HEK293 (cell line): ENCODE results near the gene ARHGAP42.

Source experiments
- GLI2 ChIP-seq: fragments of 450-650 bp; formaldehyde crosslinking; IDR thresholded peaks from 2 replicates; pipeline ENCODE4; 2017; ENCODE audit warnings: missing biosample characterization, missing genetic modification characterization, low read depth, borderline replicate concordance
- GLIS1 ChIP-seq: fragments of 450-650 bp; formaldehyde crosslinking; IDR thresholded peaks from 2 replicates; pipeline ENCODE4 v1.5.1; 2016; ENCODE audit warnings: missing biosample characterization, missing genetic modification characterization
- GLIS2 ChIP-seq: fragments of 450-650 bp; formaldehyde crosslinking; IDR thresholded peaks from 2 replicates; pipeline ENCODE4 v1.5.1; 2016; ENCODE audit warnings: missing biosample characterization, missing genetic modification characterization
- HOXD13 ChIP-seq: sonication (generic); formaldehyde crosslinking; IDR thresholded peaks from 2 replicates; pipeline ENCODE4 v1.8.0; 2022; ENCODE audit warnings: missing genetic modification reagents, borderline replicate concordance
- KLF8 ChIP-seq: fragments of 450-650 bp; formaldehyde crosslinking; IDR thresholded peaks from 2 replicates; pipeline ENCODE4 v1.5.1; 2016; ENCODE audit warnings: missing biosample characterization, missing genetic modification characterization
- PRDM1 ChIP-seq: fragments of 450-650 bp; formaldehyde crosslinking; IDR thresholded peaks from 2 replicates; pipeline ENCODE4; 2016; ENCODE audit warnings: missing biosample characterization, missing genetic modification characterization
- REST ChIP-seq: fragments of 450-650 bp; formaldehyde crosslinking; IDR thresholded peaks from 2 replicates; pipeline ENCODE4 v1.5.1; 2016; ENCODE audit warnings: missing biosample characterization, missing genetic modification characterization
- SP2 ChIP-seq: fragments of 450-650 bp; formaldehyde crosslinking; IDR thresholded peaks from 2 replicates; pipeline ENCODE4 v1.5.1; 2016; ENCODE audit warnings: missing biosample characterization, missing genetic modification characterization
- TRIM28 ChIP-seq: IDR thresholded peaks from 2 replicates; pipeline ENCODE4 v1.6.1; 2011; ENCODE audit warnings: low read length, control low read depth, borderline replicate concordance
- ZFP37 ChIP-seq: fragments of 450-650 bp; formaldehyde crosslinking; IDR thresholded peaks from 2 replicates; pipeline ENCODE4 v1.5.1; 2016; ENCODE audit warnings: missing biosample characterization, missing genetic modification characterization
- ZFP69B ChIP-seq: fragments of 450-650 bp; formaldehyde crosslinking; IDR thresholded peaks from 2 replicates; pipeline ENCODE4 v1.5.1; 2016; ENCODE audit warnings: missing biosample characterization, missing genetic modification characterization
- ZNF155 ChIP-seq: fragments of 450-650 bp; formaldehyde crosslinking; IDR thresholded peaks from 2 replicates; pipeline ENCODE4 v1.5.1; 2016; ENCODE audit warnings: missing biosample characterization, missing genetic modification characterization
- ZNF202 ChIP-seq: fragments of 450-650 bp; formaldehyde crosslinking; IDR thresholded peaks from 2 replicates; pipeline ENCODE4 v1.5.1; 2016; ENCODE audit warnings: missing biosample characterization, missing genetic modification characterization, borderline replicate concordance
- ZNF324 ChIP-seq: fragments of 450-650 bp; formaldehyde crosslinking; IDR thresholded peaks from 2 replicates; pipeline ENCODE4 v1.5.1; 2016; ENCODE audit warnings: missing biosample characterization, missing genetic modification characterization
- ZNF354C ChIP-seq: fragments of 450-650 bp; formaldehyde crosslinking; IDR thresholded peaks from 2 replicates; pipeline ENCODE4 v1.5.1; 2016; ENCODE audit warnings: missing biosample characterization, missing genetic modification characterization, low read depth, borderline replicate concordance
- ZNF362 ChIP-seq: fragments of 450-650 bp; formaldehyde crosslinking; IDR thresholded peaks from 2 replicates; pipeline ENCODE4 v1.5.1; 2016; ENCODE audit warnings: missing biosample characterization, missing genetic modification characterization
- ZNF416 ChIP-seq: fragments of 450-650 bp; formaldehyde crosslinking; IDR thresholded peaks from 2 replicates; pipeline ENCODE4 v1.5.1; 2016; ENCODE audit warnings: missing biosample characterization, missing genetic modification characterization
- ZNF473 ChIP-seq: fragments of 450-650 bp; formaldehyde crosslinking; IDR thresholded peaks from 2 replicates; pipeline ENCODE4 v1.5.1; 2017; ENCODE audit warnings: missing biosample characterization, missing genetic modification characterization
- ZNF585B ChIP-seq: fragments of 450-650 bp; formaldehyde crosslinking; IDR thresholded peaks from 2 replicates; pipeline ENCODE4 v1.5.1; 2016; ENCODE audit warnings: missing biosample characterization, missing genetic modification characterization
- ZNF776 ChIP-seq: fragments of 450-650 bp; formaldehyde crosslinking; IDR thresholded peaks from 2 replicates; pipeline ENCODE4 v1.5.0; 2017; ENCODE audit warnings: missing biosample characterization, missing genetic modification characterization, borderline replicate concordance
- TF ChIP-seq, protein P1 (sequence below): fragments of 450-650 bp; formaldehyde crosslinking; conservative IDR thresholded peaks from 2 replicates; pipeline ENCODE4 v1.5.1; 2016; ENCODE audit warnings: low read depth, missing biosample characterization, missing genetic modification characterization
- TF ChIP-seq, protein P2 (sequence below): fragments of 450-650 bp; formaldehyde crosslinking; IDR thresholded peaks from 2 replicates; pipeline ENCODE4 v1.5.1; 2016; ENCODE audit warnings: missing biosample characterization, missing genetic modification characterization, borderline replicate concordance

ARHGAP42 gene

GRCh38 chr11:100841711-100842407 lies 154.8 kb downstream of the ARHGAP42 start (continued):
- TF ChIP-seq REST (tag by site-specific recombination): no peak
- TF ChIP-seq, protein P1, sequence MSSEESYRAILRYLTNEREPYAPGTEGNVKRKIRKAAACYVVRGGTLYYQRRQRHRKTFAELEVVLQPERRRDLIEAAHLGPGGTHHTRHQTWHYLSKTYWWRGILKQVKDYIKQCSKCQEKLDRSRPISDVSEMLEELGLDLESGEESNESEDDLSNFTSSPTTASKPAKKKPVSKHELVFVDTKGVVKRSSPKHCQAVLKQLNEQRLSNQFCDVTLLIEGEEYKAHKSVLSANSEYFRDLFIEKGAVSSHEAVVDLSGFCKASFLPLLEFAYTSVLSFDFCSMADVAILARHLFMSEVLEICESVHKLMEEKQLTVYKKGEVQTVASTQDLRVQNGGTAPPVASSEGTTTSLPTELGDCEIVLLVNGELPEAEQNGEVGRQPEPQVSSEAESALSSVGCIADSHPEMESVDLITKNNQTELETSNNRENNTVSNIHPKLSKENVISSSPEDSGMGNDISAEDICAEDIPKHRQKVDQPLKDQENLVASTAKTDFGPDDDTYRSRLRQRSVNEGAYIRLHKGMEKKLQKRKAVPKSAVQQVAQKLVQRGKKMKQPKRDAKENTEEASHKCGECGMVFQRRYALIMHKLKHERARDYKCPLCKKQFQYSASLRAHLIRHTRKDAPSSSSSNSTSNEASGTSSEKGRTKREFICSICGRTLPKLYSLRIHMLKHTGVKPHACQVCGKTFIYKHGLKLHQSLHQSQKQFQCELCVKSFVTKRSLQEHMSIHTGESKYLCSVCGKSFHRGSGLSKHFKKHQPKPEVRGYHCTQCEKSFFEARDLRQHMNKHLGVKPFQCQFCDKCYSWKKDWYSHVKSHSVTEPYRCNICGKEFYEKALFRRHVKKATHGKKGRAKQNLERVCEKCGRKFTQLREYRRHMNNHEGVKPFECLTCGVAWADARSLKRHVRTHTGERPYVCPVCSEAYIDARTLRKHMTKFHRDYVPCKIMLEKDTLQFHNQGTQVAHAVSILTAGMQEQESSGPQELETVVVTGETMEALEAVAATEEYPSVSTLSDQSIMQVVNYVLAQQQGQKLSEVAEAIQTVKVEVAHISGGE: no peak
- no peak for TF ChIP-seq GLIS2 (tag by site-specific recombination)
- TF ChIP-seq, protein P2, sequence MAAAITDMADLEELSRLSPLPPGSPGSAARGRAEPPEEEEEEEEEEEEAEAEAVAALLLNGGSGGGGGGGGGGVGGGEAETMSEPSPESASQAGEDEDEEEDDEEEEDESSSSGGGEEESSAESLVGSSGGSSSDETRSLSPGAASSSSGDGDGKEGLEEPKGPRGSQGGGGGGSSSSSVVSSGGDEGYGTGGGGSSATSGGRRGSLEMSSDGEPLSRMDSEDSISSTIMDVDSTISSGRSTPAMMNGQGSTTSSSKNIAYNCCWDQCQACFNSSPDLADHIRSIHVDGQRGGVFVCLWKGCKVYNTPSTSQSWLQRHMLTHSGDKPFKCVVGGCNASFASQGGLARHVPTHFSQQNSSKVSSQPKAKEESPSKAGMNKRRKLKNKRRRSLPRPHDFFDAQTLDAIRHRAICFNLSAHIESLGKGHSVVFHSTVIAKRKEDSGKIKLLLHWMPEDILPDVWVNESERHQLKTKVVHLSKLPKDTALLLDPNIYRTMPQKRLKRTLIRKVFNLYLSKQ (tag by site-specific recombination): no peak
- TF ChIP-seq ZNF585B (tag by site-specific recombination): no peak
- peak; percentile 59; the same call in 1 of the 2 replicates for TF ChIP-seq GLIS1 (tag by site-specific recombination)
- TF ChIP-seq ZNF473 (tag by site-specific recombination): no peak
- no peak for TF ChIP-seq ZFP69B (tag by site-specific recombination)
- no peak for TF ChIP-seq GLI2 (tag by site-specific recombination)
- no peak for TF ChIP-seq HOXD13 (CRISPR knock-in tag)
- TF ChIP-seq ZNF776 (tag by site-specific recombination): no peak
- TF ChIP-seq SP2 (tag by site-specific recombination): no peak
- no peak for TF ChIP-seq PRDM1
- TF ChIP-seq ZNF324 (tag by site-specific recombination): no peak
- TF ChIP-seq ZNF155 (tag by site-specific recombination): no peak
- no peak for TF ChIP-seq ZNF202 (tag by site-specific recombination)
- TF ChIP-seq TRIM28: peak; percentile 66; the same call in 1 of the 2 replicates
- TF ChIP-seq ZNF362 (tag by site-specific recombination): no peak
- TF ChIP-seq ZNF416 (tag by site-specific recombination): no peak
- TF ChIP-seq ZFP37: no peak
- no peak for TF ChIP-seq ZNF354C
- TF ChIP-seq KLF8: no peak
